ENCODE measurements around the gene KIF6.

DNA sequence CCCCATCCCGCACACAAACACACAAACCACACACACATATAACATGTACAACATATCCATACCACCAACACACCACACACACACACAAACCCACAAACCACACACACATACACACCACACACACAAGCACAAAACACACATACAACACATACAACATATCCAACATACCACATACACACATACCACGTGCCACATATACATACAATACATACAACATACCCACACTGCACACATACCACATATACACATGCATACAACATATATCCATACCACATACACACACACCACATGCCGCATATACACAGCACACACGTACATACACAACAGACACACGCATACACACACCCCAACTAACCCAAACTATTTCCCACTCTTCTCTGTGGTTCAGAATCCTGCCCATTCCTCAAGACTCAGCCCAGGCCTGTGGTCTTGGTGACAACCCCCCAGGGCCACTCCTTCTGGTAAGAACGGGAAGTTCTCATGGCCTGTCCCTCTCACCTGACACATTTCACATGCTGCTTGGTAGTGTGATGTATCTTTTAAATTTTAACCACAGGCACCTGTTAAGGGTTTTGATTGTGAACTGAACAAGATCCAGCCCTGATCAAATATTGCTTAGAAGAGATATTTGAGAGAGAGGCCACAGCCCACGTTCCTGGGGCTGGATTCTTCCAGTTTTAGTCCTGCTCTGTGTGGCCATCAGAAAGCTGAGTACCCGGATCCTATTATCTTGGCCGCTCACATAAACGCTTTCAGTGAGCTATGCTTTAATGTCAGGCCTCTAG lies 346.8 kb downstream of the KIF6 start:
- TF ChIP-seq POLR2AphosphoS5 (IDR thresholded peaks at IDR 0.05): no peak
- no peak for TF ChIP-seq POLR2A (IDR thresholded peaks at IDR 0.05)
